H1 (cell line): Measurements from ENCODE around the gene MAP1B. TPM values are rescaled to one million over a fixed set of nuclear protein-coding genes. Genes with fewer than 3 reads are reported as not detected.

Experiments
- CHD2 ChIP-seq: IDR thresholded peaks from 2 replicates; pipeline ENCODE4 v1.6.1; 2012; ENCODE audit warnings: low read length, improper control_type of control experiment
- RBBP5 ChIP-seq: IDR thresholded peaks from 2 replicates; pipeline ENCODE4 v1.7.1; 2012; ENCODE audit warnings: low read depth, mild to moderate bottlenecking, inconsistent platforms, low read length, moderate library complexity, borderline replicate concordance
- RFX5 ChIP-seq: IDR thresholded peaks from 2 replicates; pipeline ENCODE4 v1.6.1; 2011; ENCODE audit warnings: low read depth, low read length, improper control_type of control experiment, borderline replicate concordance
- TCF12 ChIP-seq: IDR thresholded peaks from 2 replicates; pipeline ENCODE4 v1.6.1; 2011; ENCODE audit warnings: low read depth, mild to moderate bottlenecking, low read length
- polyA plus RNA-seq, 7 experiments: library from polyadenylated mRNA; depleted of rRNA in 3 of 7; stranded (reverse) in 5 of 7; unstranded in 2 of 7; fragments of >200 nt in 5 of 7; fragments of 200-250 nt in 2 of 7; gene quantifications; 1 replicate in 5 of 7; 2 replicates in 1 of 7; 4 replicates in 1 of 7; pipeline versions ENCODE4 v1.2.1 to v1.2.3, GENCODE V29; 2011 to 2013; ENCODE audit warnings: missing spikeins in 2 of 7, mixed read lengths in 2 of 7
- total RNA-seq: library from RNA; stranded (reverse); fragmentation: NEBNext Ultra II Directional; extraction: Animal tissue kit (Norgen Biotek cat#: 25700); gene quantifications from 2 replicates; pipeline ENCODE4 v1.2.1, GENCODE V29; 2021
- TF ChIP-seq, protein P1 (sequence below), 3 experiments: IDR thresholded peaks; 1 replicate in 2 of 3; 2 replicates in 1 of 3; pipeline versions ENCODE4 v1.5.1 to v1.6.1; 2011; ENCODE audit warnings: low read length in 3 of 3, mild to moderate bottlenecking in 3 of 3, inconsistent platforms in 2 of 3, low read depth in 1 of 3, moderate library complexity in 1 of 3; ENCODE audit not compliant: insufficient read depth in 1 of 3; ENCODE audit errors: control extremely low read depth in 1 of 3
- TF ChIP-seq, protein P2 (sequence below): IDR thresholded peaks from 2 replicates; pipeline ENCODE4 v1.6.1; 2011; ENCODE audit warnings: low read length, improper control_type of control experiment

Gene MAP1B
- total and polyA plus RNA-seq, 2 of the 8 experiments (the other 6 are each of a cell fraction or from before 2014, with no cell fraction given), result 24.5 to 120 TPM

DNA sequence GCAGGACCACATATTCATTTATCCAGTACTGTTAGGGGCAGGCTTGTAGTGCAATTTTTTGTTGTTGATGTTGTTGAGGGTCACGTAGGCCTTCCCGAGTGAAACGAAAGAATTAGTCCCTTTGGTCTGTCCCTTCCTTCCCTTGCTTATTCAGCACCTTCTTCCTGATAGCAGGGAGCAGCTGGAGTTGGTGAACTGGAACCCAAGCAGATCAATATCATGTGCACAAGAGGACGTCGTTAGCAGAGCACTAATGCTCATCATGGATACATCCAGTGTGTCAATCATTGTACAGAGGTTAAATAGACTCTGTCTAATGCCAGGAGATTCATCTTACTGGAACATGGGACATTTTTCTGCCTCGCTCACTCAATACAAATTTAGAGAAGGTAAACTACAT, 33.0 kb upstream of the MAP1B start (continued):
- TF ChIP-seq, protein P1, sequence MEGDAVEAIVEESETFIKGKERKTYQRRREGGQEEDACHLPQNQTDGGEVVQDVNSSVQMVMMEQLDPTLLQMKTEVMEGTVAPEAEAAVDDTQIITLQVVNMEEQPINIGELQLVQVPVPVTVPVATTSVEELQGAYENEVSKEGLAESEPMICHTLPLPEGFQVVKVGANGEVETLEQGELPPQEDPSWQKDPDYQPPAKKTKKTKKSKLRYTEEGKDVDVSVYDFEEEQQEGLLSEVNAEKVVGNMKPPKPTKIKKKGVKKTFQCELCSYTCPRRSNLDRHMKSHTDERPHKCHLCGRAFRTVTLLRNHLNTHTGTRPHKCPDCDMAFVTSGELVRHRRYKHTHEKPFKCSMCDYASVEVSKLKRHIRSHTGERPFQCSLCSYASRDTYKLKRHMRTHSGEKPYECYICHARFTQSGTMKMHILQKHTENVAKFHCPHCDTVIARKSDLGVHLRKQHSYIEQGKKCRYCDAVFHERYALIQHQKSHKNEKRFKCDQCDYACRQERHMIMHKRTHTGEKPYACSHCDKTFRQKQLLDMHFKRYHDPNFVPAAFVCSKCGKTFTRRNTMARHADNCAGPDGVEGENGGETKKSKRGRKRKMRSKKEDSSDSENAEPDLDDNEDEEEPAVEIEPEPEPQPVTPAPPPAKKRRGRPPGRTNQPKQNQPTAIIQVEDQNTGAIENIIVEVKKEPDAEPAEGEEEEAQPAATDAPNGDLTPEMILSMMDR (IDR thresholded peaks at IDR 0.05; ENCODE audit: control extremely low read depth in 1 of 3, insufficient read depth in 1 of 3, low read depth in 1 of 3, low read length in 3 of 3), result no peak
- TF ChIP-seq, protein P2, sequence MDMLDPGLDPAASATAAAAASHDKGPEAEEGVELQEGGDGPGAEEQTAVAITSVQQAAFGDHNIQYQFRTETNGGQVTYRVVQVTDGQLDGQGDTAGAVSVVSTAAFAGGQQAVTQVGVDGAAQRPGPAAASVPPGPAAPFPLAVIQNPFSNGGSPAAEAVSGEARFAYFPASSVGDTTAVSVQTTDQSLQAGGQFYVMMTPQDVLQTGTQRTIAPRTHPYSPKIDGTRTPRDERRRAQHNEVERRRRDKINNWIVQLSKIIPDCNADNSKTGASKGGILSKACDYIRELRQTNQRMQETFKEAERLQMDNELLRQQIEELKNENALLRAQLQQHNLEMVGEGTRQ, result no peak
- TF ChIP-seq TCF12, result no peak
- no peak for TF ChIP-seq CHD2
- TF ChIP-seq RFX5, result no peak
- TF ChIP-seq RBBP5, result no peak
